Measurements from ENCODE around the gene TARP.
A peak's percentile ranks its signal among the peaks of the same experiment; 100 is the strongest.

Gene TARP

DNA sequence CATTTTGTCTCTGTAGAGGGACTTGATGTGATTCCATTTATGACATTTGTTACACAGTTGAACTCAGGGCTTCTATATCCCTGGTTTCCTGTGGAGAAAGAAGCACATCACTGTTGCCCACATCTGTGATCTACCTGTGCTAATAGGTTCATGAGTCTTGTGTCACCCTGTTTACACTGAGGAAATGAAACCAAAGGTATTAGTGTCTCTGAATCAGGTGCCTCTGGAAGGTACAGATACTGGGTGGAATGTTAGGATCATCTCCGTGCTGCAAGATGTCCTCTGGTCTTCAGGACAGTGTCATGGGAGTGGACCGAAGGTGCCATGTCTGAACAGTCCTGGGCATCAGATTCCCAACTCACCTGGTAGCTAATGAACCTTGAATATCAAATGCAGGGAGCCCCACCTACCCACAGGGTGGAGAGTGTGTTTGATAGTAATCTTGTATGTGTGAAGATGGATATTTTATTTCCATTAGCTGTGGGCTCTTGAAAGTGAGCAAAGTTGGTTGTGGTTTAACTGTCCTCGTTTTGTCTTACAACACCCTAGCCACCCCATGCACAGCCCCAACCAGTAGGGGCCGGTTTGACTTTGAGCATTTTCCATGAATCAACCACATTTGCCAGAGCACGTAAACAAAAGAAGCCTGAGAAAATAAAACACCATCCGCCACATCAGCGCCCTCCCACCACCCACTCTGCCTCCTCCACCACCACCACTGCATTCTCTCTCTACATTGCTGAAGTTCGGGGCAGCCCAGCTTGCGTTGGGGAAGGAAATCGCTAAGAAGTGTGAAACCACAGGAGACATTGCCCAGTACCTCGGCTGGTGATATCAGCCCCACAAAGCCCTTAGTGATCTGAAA lies 40.7 kb downstream of the TARP start:
- Histone ChIP-seq H3K4me3 (ENCODE audit: low read length) (no peak overlapping the region), H3F3A (ENCODE audit: insufficient read depth, low read length, poor library complexity, severe bottlenecking) (no peaks in the 10 kb centered on the region), H3K27me3 (ENCODE audit: insufficient read depth, low read depth, low read length) (no peaks in the 10 kb centered on the region), H3K9ac (ENCODE audit: low read length) (no peak overlapping the region), H3K4me2 (ENCODE audit: low read length) (no peak overlapping the region), H3K9me3 (ENCODE audit: low read length) (no peaks in the 10 kb centered on the region), H4K20me1 (ENCODE audit: insufficient read depth) (no peaks in the 10 kb centered on the region), H2AFZ (ENCODE audit: low read depth, low read length) (no peak overlapping the region), H3K9me2 (ENCODE audit: insufficient read depth, low read length) (no peaks in the 10 kb centered on the region), H3K27ac (ENCODE audit: low read length) (no peak overlapping the region), H3K36me3 (ENCODE audit: insufficient read depth, low read length) (peaks cover 8% of the 10 kb centered on the region), H3K79me2 (replicated peaks; ENCODE audit: insufficient read depth, low read length) (no peaks in the 10 kb centered on the region)
- TF ChIP-seq SMC3 (conservative IDR thresholded peaks at IDR 0.05; ENCODE audit: poor library complexity) (no peak), TAF1 (IDR thresholded peaks at IDR 0.05; ENCODE audit: low read depth) (no peak), POLR2AphosphoS5 (IDR thresholded peaks at IDR 0.05) (no peak), EP300 (conservative IDR thresholded peaks at IDR 0.05; ENCODE audit: poor library complexity, severe bottlenecking) (no peak), RAD21 (conservative IDR thresholded peaks at IDR 0.05) (no peak), MXI1 (conservative IDR thresholded peaks at IDR 0.05; ENCODE audit: poor library complexity, severe bottlenecking) (no peak), EZH2 (IDR thresholded peaks at IDR 0.05; ENCODE audit: borderline replicate concordance, insufficient read depth, low read length, poor library complexity, severe bottlenecking) (no peak)
- TF ChIP-seq, protein P1, sequence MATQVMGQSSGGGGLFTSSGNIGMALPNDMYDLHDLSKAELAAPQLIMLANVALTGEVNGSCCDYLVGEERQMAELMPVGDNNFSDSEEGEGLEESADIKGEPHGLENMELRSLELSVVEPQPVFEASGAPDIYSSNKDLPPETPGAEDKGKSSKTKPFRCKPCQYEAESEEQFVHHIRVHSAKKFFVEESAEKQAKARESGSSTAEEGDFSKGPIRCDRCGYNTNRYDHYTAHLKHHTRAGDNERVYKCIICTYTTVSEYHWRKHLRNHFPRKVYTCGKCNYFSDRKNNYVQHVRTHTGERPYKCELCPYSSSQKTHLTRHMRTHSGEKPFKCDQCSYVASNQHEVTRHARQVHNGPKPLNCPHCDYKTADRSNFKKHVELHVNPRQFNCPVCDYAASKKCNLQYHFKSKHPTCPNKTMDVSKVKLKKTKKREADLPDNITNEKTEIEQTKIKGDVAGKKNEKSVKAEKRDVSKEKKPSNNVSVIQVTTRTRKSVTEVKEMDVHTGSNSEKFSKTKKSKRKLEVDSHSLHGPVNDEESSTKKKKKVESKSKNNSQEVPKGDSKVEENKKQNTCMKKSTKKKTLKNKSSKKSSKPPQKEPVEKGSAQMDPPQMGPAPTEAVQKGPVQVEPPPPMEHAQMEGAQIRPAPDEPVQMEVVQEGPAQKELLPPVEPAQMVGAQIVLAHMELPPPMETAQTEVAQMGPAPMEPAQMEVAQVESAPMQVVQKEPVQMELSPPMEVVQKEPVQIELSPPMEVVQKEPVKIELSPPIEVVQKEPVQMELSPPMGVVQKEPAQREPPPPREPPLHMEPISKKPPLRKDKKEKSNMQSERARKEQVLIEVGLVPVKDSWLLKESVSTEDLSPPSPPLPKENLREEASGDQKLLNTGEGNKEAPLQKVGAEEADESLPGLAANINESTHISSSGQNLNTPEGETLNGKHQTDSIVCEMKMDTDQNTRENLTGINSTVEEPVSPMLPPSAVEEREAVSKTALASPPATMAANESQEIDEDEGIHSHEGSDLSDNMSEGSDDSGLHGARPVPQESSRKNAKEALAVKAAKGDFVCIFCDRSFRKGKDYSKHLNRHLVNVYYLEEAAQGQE (IDR thresholded peaks at IDR 0.05; ENCODE audit: borderline replicate concordance): no peak
- TF ChIP-seq, protein P2, sequence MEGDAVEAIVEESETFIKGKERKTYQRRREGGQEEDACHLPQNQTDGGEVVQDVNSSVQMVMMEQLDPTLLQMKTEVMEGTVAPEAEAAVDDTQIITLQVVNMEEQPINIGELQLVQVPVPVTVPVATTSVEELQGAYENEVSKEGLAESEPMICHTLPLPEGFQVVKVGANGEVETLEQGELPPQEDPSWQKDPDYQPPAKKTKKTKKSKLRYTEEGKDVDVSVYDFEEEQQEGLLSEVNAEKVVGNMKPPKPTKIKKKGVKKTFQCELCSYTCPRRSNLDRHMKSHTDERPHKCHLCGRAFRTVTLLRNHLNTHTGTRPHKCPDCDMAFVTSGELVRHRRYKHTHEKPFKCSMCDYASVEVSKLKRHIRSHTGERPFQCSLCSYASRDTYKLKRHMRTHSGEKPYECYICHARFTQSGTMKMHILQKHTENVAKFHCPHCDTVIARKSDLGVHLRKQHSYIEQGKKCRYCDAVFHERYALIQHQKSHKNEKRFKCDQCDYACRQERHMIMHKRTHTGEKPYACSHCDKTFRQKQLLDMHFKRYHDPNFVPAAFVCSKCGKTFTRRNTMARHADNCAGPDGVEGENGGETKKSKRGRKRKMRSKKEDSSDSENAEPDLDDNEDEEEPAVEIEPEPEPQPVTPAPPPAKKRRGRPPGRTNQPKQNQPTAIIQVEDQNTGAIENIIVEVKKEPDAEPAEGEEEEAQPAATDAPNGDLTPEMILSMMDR (IDR thresholded peaks at IDR 0.05; ENCODE audit: poor library complexity, severe bottlenecking): no peak

DNA sequence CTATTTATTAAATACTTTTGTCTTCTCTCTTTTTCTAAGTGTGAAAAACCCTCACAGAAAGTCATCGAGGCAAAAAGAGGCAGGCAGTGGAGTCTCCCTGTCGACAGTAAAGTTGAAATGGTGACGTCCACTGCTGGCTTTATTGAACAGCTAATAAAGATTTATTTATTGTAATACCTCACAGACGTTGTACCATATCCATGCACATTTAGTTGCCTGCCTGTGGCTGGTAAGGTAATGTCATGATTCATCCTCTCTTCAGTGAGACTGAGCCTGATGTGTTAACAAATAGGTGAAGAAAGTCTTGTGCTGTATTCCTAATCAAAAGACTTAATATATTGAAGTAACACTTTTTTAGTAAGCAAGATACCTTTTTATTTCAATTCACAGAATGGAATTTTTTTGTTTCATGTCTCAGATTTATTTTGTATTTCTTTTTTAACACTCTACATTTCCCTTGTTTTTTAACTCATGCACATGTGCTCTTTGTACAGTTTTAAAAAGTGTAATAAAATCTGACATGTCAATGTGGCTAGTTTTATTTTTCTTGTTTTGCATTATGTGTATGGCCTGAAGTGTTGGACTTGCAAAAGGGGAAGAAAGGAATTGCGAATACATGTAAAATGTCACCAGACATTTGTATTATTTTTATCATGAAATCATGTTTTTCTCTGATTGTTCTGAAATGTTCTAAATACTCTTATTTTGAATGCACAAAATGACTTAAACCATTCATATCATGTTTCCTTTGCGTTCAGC lies 43.4 kb downstream of the TARP start:
- peak overlapping the region; percentile 47 for H3K27ac ChIP-seq (ENCODE audit: low read length)
- no peaks in the 10 kb centered on the region for H3K9me3 ChIP-seq (ENCODE audit: low read length)
- no peak overlapping the region for H3K9ac ChIP-seq (ENCODE audit: low read length)
- TF ChIP-seq, protein P2 (IDR thresholded peaks at IDR 0.05; ENCODE audit: poor library complexity, severe bottlenecking): no peak
- TF ChIP-seq SMC3 (conservative IDR thresholded peaks at IDR 0.05; ENCODE audit: poor library complexity) (no peak), POLR2AphosphoS5 (IDR thresholded peaks at IDR 0.05) (no peak), EP300 (conservative IDR thresholded peaks at IDR 0.05; ENCODE audit: poor library complexity, severe bottlenecking) (no peak), EZH2 (IDR thresholded peaks at IDR 0.05; ENCODE audit: borderline replicate concordance, insufficient read depth, low read length, poor library complexity, severe bottlenecking) (no peak), RAD21 (conservative IDR thresholded peaks at IDR 0.05) (no peak), MXI1 (conservative IDR thresholded peaks at IDR 0.05; ENCODE audit: poor library complexity, severe bottlenecking) (no peak), TAF1 (IDR thresholded peaks at IDR 0.05; ENCODE audit: low read depth) (no peak)
- TF ChIP-seq, protein P1 (IDR thresholded peaks at IDR 0.05; ENCODE audit: borderline replicate concordance): no peak
- H4K20me1 ChIP-seq (ENCODE audit: insufficient read depth): no peaks in the 10 kb centered on the region
- no peak overlapping the region for H2AFZ ChIP-seq (ENCODE audit: low read depth, low read length)
- peaks cover 8% of the 10 kb centered on the region for H3K36me3 ChIP-seq (ENCODE audit: insufficient read depth, low read length)
- no peaks in the 10 kb centered on the region for H3K27me3 ChIP-seq (ENCODE audit: insufficient read depth, low read depth, low read length)
- peaks cover 3% of the 10 kb centered on the region for H3F3A ChIP-seq (ENCODE audit: insufficient read depth, low read length, poor library complexity, severe bottlenecking)
- no peak overlapping the region for H3K4me3 ChIP-seq (ENCODE audit: low read length)
- H3K9me2 ChIP-seq (ENCODE audit: insufficient read depth, low read length): no peaks in the 10 kb centered on the region
- H3K79me2 ChIP-seq (replicated peaks; ENCODE audit: insufficient read depth, low read length): no peaks in the 10 kb centered on the region
- no peak overlapping the region for H3K4me2 ChIP-seq (ENCODE audit: low read length)

Measured in neural cell (in vitro differentiated cells).